ENCODE results near the gene LRSAM1. TPM values are rescaled to one million over a fixed set of nuclear protein-coding genes. Genes with fewer than 3 reads are reported as not detected.

The LRSAM1 gene
- total and polyA plus RNA-seq, 9 of the 15 experiments (the other 6 are each of a cell fraction or from before 2014, with no cell fraction given), result 0.07 to 16.2 (median 4.7) TPM

DNA sequence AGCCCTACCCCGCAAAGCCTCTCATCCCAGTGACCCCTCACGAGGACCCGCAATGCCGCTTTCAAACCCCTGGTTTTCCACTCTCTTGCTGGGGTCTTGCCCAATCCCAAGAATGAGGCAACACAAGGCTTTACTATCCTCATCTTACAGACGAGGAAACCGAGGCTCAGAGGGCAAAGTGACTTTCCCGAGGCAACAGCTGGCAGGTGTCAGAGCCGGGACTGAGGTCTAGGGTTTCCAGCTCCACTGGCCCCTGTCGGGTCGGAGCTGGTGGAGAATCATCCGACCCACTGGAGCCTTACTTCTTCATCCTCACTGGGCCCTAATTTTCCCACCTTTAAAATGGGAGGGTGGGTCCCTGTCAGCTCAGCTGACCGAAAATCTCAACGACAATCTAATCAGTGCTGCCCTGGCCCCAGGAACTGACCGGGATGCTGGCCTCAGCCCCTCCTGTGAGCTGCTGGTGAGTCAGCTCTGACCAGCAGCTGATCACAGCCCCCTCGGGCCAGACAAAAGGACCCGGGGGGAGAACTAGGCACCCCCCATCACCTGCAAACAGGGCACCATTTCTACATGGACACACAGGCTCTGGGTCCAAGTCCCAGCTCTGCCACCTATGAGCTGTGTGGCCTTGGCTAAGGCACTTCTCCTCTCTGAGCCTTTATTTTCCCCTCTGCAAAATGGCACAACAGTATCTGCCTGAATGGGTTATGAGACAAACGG is 88.1 kb downstream of the LRSAM1 start (continued):
- TF ChIP-seq, protein P1, sequence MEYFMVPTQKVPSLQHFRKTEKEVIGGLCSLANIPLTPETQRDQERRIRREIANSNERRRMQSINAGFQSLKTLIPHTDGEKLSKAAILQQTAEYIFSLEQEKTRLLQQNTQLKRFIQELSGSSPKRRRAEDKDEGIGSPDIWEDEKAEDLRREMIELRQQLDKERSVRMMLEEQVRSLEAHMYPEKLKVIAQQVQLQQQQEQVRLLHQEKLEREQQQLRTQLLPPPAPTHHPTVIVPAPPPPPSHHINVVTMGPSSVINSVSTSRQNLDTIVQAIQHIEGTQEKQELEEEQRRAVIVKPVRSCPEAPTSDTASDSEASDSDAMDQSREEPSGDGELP (CRISPR knock-in tag; IDR thresholded peaks at IDR 0.05; ENCODE audit: borderline replicate concordance), result peak; percentile 97
- TF ChIP-seq POLR2AphosphoS2 (IDR thresholded peaks at IDR 0.05; ENCODE audit: low read length), result no peak
- no peak for TF ChIP-seq CBX3 (IDR thresholded peaks at IDR 0.05; ENCODE audit: borderline replicate concordance in 1 of 2, low read length in 2 of 2)
- TF ChIP-seq, protein P2, sequence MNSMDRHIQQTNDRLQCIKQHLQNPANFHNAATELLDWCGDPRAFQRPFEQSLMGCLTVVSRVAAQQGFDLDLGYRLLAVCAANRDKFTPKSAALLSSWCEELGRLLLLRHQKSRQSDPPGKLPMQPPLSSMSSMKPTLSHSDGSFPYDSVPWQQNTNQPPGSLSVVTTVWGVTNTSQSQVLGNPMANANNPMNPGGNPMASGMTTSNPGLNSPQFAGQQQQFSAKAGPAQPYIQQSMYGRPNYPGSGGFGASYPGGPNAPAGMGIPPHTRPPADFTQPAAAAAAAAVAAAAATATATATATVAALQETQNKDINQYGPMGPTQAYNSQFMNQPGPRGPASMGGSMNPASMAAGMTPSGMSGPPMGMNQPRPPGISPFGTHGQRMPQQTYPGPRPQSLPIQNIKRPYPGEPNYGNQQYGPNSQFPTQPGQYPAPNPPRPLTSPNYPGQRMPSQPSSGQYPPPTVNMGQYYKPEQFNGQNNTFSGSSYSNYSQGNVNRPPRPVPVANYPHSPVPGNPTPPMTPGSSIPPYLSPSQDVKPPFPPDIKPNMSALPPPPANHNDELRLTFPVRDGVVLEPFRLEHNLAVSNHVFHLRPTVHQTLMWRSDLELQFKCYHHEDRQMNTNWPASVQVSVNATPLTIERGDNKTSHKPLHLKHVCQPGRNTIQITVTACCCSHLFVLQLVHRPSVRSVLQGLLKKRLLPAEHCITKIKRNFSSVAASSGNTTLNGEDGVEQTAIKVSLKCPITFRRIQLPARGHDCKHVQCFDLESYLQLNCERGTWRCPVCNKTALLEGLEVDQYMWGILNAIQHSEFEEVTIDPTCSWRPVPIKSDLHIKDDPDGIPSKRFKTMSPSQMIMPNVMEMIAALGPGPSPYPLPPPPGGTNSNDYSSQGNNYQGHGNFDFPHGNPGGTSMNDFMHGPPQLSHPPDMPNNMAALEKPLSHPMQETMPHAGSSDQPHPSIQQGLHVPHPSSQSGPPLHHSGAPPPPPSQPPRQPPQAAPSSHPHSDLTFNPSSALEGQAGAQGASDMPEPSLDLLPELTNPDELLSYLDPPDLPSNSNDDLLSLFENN (IDR thresholded peaks at IDR 0.05; ENCODE audit: low read depth in 2 of 2, low read length in 2 of 2), result peak in 1 of 2 experiments; percentile 46; a peak in 1 of 4 replicates
- TF ChIP-seq ZNF764 (CRISPR knock-in tag; IDR thresholded peaks at IDR 0.05; ENCODE audit: low read depth), result no peak
- no peak for TF ChIP-seq WHSC1 (IDR thresholded peaks at IDR 0.05; ENCODE audit: low read length)
- TF ChIP-seq FOXA3 (CRISPR knock-in tag; conservative IDR thresholded peaks at IDR 0.05 in 1 of 2, IDR thresholded peaks at IDR 0.05 in 1 of 2), result no peak
- no peak for TF ChIP-seq SIX5 (IDR thresholded peaks at IDR 0.05; ENCODE audit: borderline replicate concordance in 1 of 2, insufficient read depth in 1 of 2, low read depth in 1 of 2, low read length in 2 of 2)
- TF ChIP-seq PML (IDR thresholded peaks at IDR 0.05; ENCODE audit: low read length), result no peak
- no peak for TF ChIP-seq ZNF695 (CRISPR knock-in tag; IDR thresholded peaks at IDR 0.05)
- no peak for TF ChIP-seq MCM3 (IDR thresholded peaks at IDR 0.05)
- TF ChIP-seq, protein P3, sequence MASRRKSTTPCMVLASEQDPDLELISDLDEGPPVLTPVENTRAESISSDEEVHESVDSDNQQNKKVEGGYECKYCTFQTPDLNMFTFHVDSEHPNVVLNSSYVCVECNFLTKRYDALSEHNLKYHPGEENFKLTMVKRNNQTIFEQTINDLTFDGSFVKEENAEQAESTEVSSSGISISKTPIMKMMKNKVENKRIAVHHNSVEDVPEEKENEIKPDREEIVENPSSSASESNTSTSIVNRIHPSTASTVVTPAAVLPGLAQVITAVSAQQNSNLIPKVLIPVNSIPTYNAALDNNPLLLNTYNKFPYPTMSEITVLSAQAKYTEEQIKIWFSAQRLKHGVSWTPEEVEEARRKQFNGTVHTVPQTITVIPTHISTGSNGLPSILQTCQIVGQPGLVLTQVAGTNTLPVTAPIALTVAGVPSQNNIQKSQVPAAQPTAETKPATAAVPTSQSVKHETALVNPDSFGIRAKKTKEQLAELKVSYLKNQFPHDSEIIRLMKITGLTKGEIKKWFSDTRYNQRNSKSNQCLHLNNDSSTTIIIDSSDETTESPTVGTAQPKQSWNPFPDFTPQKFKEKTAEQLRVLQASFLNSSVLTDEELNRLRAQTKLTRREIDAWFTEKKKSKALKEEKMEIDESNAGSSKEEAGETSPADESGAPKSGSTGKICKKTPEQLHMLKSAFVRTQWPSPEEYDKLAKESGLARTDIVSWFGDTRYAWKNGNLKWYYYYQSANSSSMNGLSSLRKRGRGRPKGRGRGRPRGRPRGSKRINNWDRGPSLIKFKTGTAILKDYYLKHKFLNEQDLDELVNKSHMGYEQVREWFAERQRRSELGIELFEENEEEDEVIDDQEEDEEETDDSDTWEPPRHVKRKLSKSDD (conservative IDR thresholded peaks at IDR 0.05; ENCODE audit: low read length), result no peak
- TF ChIP-seq ZNF24 (IDR thresholded peaks at IDR 0.05), result no peak
- TF ChIP-seq, protein P4, sequence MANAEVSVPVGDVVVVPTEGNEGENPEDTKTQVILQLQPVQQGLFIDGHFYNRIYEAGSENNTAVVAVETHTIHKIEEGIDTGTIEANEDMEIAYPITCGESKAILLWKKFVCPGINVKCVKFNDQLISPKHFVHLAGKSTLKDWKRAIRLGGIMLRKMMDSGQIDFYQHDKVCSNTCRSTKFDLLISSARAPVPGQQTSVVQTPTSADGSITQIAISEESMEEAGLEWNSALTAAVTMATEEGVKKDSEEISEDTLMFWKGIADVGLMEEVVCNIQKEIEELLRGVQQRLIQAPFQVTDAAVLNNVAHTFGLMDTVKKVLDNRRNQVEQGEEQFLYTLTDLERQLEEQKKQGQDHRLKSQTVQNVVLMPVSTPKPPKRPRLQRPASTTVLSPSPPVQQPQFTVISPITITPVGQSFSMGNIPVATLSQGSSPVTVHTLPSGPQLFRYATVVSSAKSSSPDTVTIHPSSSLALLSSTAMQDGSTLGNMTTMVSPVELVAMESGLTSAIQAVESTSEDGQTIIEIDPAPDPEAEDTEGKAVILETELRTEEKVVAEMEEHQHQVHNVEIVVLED (CRISPR knock-in tag; IDR thresholded peaks at IDR 0.05), result no peak
- TF ChIP-seq MEF2A (IDR thresholded peaks at IDR 0.05; ENCODE audit: control insufficient read depth, low read depth, low read length), result no peak
- no peak for TF ChIP-seq NBN (IDR thresholded peaks at IDR 0.05; ENCODE audit: low read depth)
- peak; percentile 43; the same call in 1 of the 2 replicates for TF ChIP-seq SOX6 (IDR thresholded peaks at IDR 0.05)
- peak; percentile 97 for TF ChIP-seq EP300 (IDR thresholded peaks at IDR 0.05; ENCODE audit: low read length)
- TF ChIP-seq GTF2E2 (tag; IDR thresholded peaks at IDR 0.05), result no peak
- no peak for TF ChIP-seq ZSCAN29 (IDR thresholded peaks at IDR 0.05)

Measured in K562 (cell line).